GM18907 (cell line): ENCODE data around the gene SLC27A2.
"Not testable (repeated sequence)": the region's sequence is repeated elsewhere in the genome, so short reads cannot be mapped to it uniquely, and the experiment has no call there.

Source experiments
- ATAC-seq: cut with Tn5 transposase; IDR thresholded peaks from one replicate; pipeline ENCODE4 v1.9.1; 2021; ENCODE audit warnings: mild to moderate bottlenecking, moderate library complexity; ENCODE audit not compliant: unreplicated experiment

SLC27A2 gene

DNA sequence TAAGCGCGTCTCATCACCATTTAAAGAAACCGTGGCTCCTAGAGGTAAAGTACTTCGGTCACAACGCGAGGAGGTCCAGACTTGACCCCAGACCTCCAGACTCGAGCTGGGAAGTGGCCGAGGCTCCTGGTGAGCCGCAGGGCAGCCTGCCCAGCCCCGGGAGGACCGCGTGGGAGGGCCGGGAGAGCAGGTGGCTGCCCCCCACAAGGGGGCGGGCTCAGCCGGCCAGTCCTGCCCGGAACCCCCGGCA, at the start of gene SLC27A2:
TSS of gene SLC27A2 (plus strand) at position 228 of the 250 bp plus-strand sequence. CDS start 232 bp downstream, outside the sequence.
- peak; percentile 60 for ATAC-seq

DNA sequence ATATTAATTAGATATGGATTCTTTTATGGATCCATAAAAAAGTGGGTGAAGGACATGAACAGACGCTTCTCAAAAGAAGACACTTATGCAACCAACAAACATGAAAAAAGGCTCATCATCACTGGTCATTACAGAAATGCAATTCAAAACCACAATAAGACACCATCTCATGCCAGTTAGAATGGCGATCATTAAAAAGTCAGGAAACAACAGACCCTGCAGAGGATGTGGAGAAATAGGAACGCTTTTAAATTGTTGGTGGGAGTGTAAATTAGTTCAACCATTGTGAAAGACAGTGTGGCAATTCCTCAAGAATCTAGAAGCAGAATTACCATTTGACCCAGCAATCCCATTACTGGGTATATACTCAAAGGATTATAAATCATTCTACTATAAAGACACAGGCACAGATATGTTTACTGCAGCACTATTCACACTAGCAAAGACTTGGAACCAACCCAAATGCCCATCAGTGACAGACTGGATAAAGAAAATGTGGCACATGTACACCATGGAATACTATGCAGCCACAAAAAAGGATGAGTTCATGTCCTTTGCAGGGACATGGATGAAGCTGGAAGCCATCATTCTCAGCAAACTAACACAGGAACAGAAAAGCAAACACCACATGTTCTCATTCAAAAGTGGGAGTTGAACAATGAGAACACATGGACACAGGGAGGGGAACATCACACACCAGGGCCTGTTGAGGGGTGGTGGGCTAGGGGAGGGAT, 49.6 kb upstream of the SLC27A2 start:
- ATAC-seq = not testable (repeated sequence)

DNA sequence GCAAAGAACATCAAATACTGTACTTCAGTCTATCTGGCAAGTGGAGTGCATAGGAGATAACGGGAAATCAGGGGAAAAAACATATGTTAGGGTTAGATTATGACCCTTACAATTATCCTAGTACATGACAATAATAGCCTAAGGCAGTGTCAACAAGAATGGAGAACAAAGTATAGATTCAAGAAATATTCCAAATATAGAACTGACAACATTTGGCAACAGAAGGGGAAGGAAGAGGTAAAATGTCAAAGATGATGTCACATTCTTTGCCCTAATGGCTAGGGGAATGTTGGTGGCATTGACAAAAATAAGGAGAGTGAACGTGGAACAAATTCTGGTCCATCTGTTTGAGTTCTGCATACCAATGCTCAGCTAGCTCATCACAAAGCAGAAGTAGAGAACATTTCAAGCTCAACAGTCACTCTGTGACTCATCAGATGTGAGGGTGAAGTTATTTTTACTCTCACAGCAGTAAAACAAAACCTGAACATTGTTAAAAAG, 47.4 kb upstream of the SLC27A2 start:
- peak; percentile 73 for ATAC-seq

GRCh38 chr15:50135031-50135551, 46.9 kb upstream of the SLC27A2 start:
- peak; percentile 80 for ATAC-seq

GRCh38 chr15:50137330-50137761, 44.6 kb upstream of the SLC27A2 start:
- ATAC-seq = no peak

- ATAC-seq = no peak
Observed at GRCh38 chr15:50137893-50138292, 44.1 kb upstream of the SLC27A2 start.

DNA sequence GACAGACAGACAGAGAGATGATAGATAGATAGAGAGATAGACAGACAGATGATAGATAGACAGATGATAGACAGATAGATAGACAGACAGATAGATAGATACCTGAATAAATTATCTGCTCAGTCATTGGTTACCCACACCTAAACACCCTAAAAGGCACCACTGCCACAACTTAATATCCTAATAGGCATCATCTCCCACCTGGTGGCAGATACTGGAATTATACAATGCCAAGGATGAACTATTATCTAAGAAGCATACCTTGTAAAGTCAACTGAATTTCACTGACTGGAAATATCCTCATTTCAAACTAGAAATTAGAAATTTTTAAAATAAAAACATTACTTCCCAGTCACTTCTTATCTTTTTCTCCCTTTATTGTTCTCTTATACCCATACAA, 43.6 kb upstream of the SLC27A2 start:
- no peak for ATAC-seq

- ATAC-seq = no peak
Observed at GRCh38 chr15:50140098-50140497, 41.9 kb upstream of the SLC27A2 start.

GRCh38 chr15:50140983-50141382, 41.0 kb upstream of the SLC27A2 start:
- ATAC-seq = no peak

GRCh38 chr15:50141856-50142255, 40.1 kb upstream of the SLC27A2 start:
- no peak for ATAC-seq

DNA sequence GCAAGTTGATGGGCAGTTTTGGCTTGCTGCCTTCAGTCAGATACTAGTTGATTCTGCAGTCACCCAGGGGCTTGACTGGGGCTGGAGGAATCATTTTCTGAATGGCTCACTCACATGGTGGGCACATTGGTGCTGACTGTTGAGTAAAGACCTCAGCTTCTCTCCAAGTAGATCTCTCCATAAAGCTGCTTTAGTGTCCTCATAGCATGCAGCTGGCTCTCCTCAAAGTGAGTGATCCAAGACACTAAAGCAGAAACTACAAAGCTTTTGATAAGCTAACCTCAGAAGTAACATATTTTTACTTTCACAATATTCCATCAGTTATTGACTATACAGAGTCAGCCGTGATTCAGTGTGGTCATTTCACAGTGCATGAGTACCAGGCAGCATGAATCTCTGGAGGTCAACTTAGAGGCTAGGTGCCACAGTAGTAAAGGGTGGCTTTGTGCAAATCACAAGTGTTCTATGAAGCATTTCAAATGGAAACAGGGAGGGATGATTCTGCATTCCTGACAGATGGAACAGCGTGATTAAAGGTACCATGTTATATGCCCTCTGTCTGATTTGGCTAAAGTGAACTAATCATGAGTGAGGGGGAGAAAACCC, 38.6 kb upstream of the SLC27A2 start:
- no peak for ATAC-seq

- ATAC-seq = no peak
Observed at GRCh38 chr15:50144341-50145120, 37.5 kb upstream of the SLC27A2 start.

DNA sequence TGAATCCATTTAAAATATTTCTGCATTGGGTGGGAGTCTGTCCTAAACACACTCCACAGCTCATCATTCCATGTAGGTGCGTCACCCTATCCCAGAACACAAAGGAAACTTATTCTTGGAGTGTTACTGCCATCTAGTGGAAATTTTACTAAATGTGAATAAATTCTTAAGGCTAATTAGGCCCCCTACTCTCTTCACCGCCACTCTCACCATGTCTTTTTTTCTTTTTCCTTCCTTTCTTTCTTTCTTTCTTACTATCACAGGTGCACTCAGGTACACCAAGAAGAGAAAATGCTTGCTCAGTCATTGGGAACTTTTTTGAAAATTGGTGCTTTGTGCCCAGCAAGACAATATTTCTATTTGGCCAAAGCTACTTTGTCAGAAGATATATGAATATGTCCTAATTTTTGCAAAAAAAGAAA, 36.5 kb upstream of the SLC27A2 start:
- ATAC-seq = peak; percentile 55

- ATAC-seq = no peak
Observed at GRCh38 chr15:50146632-50147031, 35.4 kb upstream of the SLC27A2 start.

DNA sequence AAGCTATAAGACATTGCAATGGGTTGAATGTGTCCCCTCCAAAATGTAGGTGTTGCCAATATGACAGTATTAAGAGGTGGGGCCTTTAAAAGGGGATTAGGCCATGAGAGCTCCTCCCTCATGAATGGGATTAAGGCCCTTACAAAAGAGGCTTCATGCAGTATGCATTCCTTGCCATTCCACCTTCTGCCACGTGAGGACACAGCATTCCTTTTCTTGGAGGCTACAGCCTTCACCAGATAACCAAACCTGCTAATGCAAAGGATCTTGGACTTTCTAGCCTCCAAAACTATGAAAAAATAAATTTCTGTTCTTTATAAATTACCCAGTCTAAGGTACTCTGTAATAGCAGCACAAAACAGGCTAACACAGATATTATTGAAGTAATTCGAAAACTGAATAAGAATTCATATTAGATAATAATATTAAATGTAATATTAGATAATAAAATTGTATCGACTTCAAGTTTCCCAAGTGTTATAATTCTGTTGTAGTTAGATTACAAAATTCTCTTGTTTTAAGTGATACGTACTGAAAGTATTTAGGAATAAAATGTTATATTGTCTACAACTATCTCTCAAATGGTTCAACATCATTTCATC, 33.5 kb upstream of the SLC27A2 start:
- ATAC-seq = no peak

DNA sequence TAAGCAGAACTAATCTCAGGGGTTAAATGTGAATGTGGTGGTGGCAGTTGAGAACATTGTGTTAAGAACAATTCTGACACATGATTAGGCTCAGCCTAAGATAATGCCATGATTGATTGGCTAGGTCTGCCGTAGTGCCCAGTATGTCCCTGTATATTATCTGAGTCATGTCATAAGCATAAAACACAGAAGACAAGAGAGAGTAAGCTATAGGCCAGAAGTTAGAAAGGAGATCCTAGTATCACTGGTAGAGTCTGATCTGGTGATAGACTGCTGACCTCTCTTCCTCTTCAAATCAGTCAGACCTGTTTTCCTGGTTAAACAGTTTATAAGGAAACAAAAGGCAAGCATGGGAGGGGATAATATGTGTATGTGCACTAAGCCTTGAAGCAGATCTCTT, 32.9 kb upstream of the SLC27A2 start:
- ATAC-seq = no peak

GRCh38 chr15:50150349-50150748, 31.6 kb upstream of the SLC27A2 start:
- no peak for ATAC-seq

DNA sequence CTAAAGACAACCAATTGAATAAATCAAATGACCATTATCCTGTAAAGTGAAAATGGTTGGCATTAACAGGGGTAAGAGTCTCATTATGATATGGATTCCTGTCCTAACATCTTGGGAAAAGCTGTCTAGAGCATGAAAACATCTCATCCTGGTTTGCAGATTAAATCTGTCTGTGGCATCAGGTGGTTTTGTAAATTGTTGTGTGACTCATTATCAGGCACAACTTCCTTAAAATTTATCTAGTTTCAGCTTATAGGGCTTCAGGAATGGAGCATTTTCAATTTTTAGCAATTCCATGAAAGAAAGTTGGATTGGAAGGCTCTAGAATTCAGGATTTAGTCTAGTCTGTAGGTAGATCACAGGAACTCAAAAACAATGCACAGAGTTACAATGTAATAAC, 31.1 kb upstream of the SLC27A2 start:
- ATAC-seq = no peak

DNA sequence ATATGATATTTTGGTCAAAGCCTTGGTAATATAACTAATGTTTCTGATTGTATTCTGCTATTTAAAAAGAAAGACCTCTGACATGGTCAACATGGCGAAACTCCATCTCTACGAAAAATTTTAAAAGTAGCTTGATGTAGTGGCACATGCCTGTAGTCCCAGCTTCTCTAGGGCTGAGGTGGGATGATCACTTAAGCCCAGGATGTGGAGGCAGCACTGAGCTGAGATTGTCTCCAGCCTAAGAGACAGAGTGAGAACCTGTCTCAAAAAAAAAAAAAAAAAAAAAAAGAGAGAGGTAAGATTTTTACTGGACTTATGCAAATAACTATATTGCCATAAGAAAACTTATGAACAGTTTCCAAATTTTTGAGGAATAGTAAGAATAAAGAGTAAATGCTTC, 30.5 kb upstream of the SLC27A2 start:
- no peak for ATAC-seq

GRCh38 chr15:50158236-50158635, 23.8 kb upstream of the SLC27A2 start:
- not testable (repeated sequence) for ATAC-seq
